Activated gamma-delta T cell treated with anti-CD3 and anti-CD28 coated beads, Interleukin-2, amount 50 U/mL, for 16 hours (primary cell): ENCODE data around the gene TPD52L3.

ENCODE experiments used
- DNase-seq: peaks from one replicate; pipeline ENCODE4 v3.0.0-alpha.2; 2020; ENCODE audit warnings: low read depth

TPD52L3 gene

GRCh38 chr9:6328103-6328502 lies at the start of gene TPD52L3:
Gene TPD52L3 (plus strand): TSS chr9:6328375. CDS start chr9:6328596, 221 bp downstream.
- DNase-seq, result no peak

- no peak for DNase-seq
Measured at GRCh38 chr9:6301858-6302257, 26.3 kb upstream of the TPD52L3 start.

GRCh38 chr9:6302417-6302816 lies 25.8 kb upstream of the TPD52L3 start:
- no peak for DNase-seq

- no peak for DNase-seq
Measured at GRCh38 chr9:6304232-6304631, 23.9 kb upstream of the TPD52L3 start.

- no peak for DNase-seq
Measured at GRCh38 chr9:6305954-6306563, 22.1 kb upstream of the TPD52L3 start.

- no peak for DNase-seq
Measured at GRCh38 chr9:6307551-6308096, 20.6 kb upstream of the TPD52L3 start.

- no peak for DNase-seq
Measured at GRCh38 chr9:6330958-6331634, 2.9 kb downstream of the TPD52L3 start.

- no peak for DNase-seq
Measured at GRCh38 chr9:6334305-6334704, 6.1 kb downstream of the TPD52L3 start.

GRCh38 chr9:6348766-6349165 lies 20.6 kb downstream of the TPD52L3 start:
- DNase-seq, result no peak

- DNase-seq, result no peak
Measured at GRCh38 chr9:6351737-6352136, 23.6 kb downstream of the TPD52L3 start.

- peak; percentile 12 for DNase-seq
Measured at GRCh38 chr9:6354072-6354686, 26.0 kb downstream of the TPD52L3 start.

GRCh38 chr9:6355728-6356127 lies 27.6 kb downstream of the TPD52L3 start:
- no peak for DNase-seq

GRCh38 chr9:6356441-6356840 lies 28.3 kb downstream of the TPD52L3 start:
- no peak for DNase-seq

GRCh38 chr9:6356904-6357303 lies 28.7 kb downstream of the TPD52L3 start:
- DNase-seq, result no peak

GRCh38 chr9:6367128-6367890 lies 39.1 kb downstream of the TPD52L3 start:
- DNase-seq, result no peak

GRCh38 chr9:6368831-6369230 lies 40.7 kb downstream of the TPD52L3 start:
- no peak for DNase-seq
